GM19324 (cell line): ENCODE results near the gene RPP38.

ENCODE experiments used
- ATAC-seq: cut with Tn5 transposase; IDR thresholded peaks from one replicate; pipeline ENCODE4 v1.9.1; 2021; ENCODE audit warnings: mild to moderate bottlenecking, moderate library complexity; ENCODE audit not compliant: unreplicated experiment, low FRiP score

Gene RPP38

GRCh38 chr10:15106352-15107013 is 9.3 kb downstream of the RPP38 start:
- ATAC-seq = peak; percentile 59

GRCh38 chr10:15112657-15113056 is 15.5 kb downstream of the RPP38 start:
- no peak for ATAC-seq

- ATAC-seq = no peak
Measured at GRCh38 chr10:15113766-15114165, 16.6 kb downstream of the RPP38 start.

DNA sequence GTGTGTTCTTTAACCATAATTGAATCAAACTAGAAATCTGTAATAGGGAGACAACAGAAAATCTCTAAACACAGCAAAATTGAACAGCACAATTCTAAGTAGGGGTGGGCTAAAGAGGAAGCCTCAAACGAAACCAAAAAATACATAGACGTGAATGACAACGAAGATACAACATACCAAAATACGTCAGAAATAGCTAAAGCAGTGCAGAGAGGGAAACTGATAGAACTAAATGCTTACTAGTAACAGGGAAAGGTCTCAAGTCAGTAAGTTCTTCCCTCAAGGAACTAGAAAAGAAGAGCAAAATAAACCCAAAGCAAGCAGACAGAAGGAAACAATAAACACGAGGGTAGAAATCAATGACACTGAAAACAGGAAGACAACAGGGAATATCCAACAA is 19.1 kb downstream of the RPP38 start:
- no peak for ATAC-seq

DNA sequence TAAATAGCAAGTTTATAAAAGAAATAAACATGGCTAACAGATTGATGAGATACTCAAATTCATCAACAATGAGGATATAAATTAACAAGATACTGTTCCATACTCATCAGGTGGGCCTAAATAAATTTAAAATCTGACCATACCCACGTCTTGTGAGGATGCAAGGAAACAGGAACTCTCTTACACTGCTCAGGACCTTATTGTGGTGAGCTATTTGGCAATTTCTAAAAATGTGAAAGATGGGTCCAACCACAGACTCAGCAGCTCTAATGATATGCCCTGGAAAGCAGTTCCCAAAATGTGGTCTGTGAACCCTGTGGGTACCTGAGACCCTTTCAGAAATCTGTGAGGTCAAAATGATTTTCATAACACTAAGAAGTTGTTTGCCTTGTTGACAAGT is 21.5 kb downstream of the RPP38 start:
- ATAC-seq = no peak

DNA sequence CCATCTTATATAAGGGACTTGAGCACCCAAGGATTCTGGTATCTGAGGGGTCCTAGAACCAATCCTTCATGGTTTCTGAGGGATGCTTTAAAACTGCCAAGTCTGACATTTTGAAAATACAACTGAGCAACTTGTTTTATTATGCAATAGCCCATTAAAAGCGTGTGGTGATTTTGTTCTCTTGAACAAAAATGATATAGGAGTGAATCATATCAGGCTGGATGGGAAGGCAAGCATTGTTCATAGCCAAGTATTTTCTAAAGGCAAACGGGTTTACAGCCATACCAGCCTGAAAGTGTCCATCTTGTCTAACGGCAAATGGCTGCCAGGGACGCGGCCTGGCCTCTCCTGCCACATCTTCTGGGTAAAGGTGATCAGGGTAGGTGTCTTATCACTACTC is 23.4 kb downstream of the RPP38 start:
- ATAC-seq = no peak

- no peak for ATAC-seq
Measured at GRCh38 chr10:15121707-15122106, 24.6 kb downstream of the RPP38 start.

DNA sequence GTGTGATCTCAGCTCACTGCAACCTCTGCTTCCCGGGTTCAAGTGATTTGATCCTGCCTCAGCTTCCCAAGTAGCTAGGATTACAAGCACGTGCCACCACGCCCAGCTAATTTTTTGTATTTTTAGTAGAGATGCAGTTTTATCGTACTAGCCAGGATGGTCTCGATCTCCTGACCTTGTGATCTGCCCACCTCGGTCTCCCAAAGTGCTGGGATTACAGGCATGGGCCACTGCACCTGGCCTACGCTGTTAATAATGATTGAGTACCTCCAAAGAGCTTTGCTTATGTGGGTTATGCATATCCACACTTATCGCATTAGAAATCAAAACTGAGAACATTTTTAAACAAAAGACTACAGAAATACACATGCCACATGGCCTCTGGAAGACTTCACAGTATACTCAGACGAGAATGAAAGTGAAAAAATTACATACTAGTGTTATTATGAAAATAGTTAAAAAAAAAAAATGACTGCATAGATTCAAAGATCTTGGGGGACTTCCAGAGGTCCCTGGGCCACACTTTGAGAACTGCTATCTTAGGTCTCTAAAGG is 25.4 kb downstream of the RPP38 start:
- ATAC-seq = peak; percentile 89

DNA sequence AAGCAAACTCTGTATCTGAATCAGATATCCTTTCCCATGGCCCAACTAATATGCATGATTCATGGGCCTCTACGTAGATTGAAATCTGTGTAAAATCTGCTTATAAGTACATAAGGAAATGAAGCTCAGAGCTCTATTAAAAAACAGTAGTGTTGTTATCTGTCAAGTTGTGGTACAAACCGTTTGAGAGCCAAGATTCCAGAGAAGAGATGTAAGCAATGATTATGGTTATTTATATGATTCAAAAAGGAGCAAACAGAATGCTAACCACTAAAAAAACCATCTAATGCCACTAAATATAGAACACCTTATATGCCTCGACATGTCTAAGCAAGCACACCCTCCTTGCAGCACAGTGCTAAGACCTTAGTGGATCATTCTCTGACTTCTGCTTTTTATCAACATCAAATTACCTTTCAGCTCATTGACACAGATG is 26.6 kb downstream of the RPP38 start:
- ATAC-seq = no peak

DNA sequence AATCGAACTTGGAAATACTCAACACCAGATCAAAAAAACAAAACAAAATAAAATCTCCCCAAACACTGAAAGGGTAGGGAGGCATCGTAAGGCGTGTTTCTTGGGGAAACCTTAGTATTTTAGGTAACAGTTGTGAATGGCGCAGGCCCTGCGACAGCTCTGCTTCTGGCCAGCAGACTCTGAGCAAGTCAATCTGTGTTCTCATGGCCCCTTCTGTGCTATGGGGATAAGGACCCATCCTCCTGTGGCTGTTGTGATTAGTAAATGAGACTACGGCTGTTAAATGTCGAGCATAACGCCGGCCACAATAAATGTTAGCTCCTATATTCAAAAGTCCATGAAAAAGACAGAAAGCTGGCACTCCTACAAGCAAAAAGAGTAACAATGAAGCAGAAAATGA is 27.0 kb downstream of the RPP38 start:
- ATAC-seq = no peak

- ATAC-seq = no peak
Measured at GRCh38 chr10:15124908-15125307, 27.8 kb downstream of the RPP38 start.

GRCh38 chr10:15131330-15131729 is 34.2 kb downstream of the RPP38 start:
- no peak for ATAC-seq

DNA sequence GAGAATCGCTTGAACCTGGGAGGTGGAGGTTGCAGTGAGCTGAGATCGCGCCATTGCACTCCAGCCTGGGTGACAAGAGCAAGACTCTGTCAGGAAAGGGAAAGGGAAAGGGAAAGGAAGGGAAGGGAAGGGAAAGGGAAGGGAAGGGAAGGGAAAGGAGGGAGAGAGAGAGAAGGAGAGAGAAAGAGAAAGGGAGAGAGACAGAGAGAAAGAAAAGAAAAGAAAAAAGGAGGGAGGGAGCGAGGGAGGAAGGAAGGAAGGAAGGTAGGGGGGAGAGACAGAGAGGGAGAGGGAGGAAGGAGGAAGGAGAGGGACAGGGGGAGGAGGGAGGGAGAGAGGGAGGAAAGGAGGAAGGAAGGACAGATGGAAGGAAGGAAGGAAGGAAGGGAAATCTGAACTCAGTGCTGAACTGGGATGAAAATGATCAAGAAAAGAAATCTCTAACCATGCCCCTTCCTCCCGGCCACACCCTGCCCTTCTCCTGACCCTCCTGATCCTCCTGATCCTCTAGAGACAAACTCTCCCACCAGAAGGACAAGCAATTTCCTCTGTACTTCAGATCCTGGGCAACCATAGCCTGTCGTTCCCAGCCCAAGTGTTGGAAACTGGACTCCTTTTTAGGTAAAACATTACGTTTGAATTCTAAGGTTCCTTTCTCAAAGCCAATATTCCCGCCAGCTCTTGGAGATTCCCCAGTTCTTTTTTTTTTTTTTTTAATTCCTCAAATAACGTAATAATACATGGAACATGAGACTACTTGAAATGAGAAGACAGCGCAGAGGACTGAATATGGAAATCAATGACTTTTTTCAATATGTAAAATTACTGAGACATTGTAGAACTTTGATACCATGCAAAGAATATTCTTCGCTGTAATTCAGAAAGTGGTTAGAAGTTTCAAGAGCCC is 39.2 kb downstream of the RPP38 start:
- no peak for ATAC-seq

- ATAC-seq = no peak
Measured at GRCh38 chr10:15137036-15137359, 39.8 kb downstream of the RPP38 start.

GRCh38 chr10:15137636-15138035 is 40.5 kb downstream of the RPP38 start:
- ATAC-seq = no peak

- no peak for ATAC-seq
Measured at GRCh38 chr10:15140698-15141097, 43.5 kb downstream of the RPP38 start.

GRCh38 chr10:15141136-15142054 is 44.2 kb downstream of the RPP38 start:
- peak; percentile 76 for ATAC-seq

GRCh38 chr10:15144788-15145187 is 47.6 kb downstream of the RPP38 start:
- no peak for ATAC-seq

DNA sequence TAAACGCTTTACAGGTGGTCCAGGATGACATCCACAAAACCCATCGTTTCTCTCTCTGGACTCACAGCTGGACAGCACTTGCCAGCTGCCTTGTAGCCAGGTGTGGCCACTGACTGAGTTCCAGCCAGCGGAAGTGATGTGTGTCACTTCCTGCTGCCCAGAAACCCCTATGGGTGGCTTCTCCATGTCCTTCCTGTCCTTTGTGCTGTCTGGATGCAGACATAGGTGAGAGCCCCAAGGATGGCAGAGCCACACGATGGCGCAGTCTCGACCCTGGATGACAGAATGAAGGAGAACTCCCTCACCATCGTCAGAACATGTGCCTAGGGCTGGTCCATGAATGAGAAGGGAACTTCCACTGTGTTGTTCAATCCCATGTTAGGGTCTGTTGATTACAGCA is 49.2 kb downstream of the RPP38 start:
- ATAC-seq = no peak

GRCh38 chr10:15147594-15148392 is 50.6 kb downstream of the RPP38 start:
- ATAC-seq = no peak
